ENCODE data around the gene FANK1. TPM values are rescaled to one million over a fixed set of nuclear protein-coding genes. Genes with fewer than 3 reads are reported as not detected.

Gene FANK1
- polyA plus RNA-seq, 1 donor from 2014 or later, result not detected

DNA sequence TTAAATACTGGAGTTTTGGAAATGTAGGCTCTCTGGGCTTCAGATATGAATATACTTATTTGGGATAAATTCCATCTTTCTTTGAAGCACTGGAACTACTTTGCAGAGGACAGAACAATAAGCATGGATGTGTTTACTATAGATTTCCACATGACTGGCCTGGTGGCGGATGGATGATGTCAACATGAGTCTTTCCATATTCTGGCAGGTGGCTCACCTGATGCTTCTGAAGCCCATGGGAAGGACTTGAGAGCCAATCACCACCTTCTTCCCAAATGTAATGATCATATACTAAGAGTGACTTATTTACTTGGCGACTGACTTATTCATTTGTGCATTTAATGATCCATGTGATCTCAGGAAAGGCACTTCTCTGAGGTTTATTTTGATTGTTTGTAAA lies 110.5 kb downstream of the FANK1 start:
- Mint-ChIP-seq H3K4me3 (no peak overlapping the region), H3K9me3 (peaks cover 0 to 2% (median 2%) of the 10 kb centered on the region in 3 donors), H3K36me3 (no peaks in the 10 kb centered on the region), H3K4me1 (peaks cover 0 to 1% (median 0%) of the 10 kb centered on the region in 3 donors), H3K27me3 (peaks cover 2% of the 10 kb centered on the region), H3K27ac (no peak overlapping the region)

DNA sequence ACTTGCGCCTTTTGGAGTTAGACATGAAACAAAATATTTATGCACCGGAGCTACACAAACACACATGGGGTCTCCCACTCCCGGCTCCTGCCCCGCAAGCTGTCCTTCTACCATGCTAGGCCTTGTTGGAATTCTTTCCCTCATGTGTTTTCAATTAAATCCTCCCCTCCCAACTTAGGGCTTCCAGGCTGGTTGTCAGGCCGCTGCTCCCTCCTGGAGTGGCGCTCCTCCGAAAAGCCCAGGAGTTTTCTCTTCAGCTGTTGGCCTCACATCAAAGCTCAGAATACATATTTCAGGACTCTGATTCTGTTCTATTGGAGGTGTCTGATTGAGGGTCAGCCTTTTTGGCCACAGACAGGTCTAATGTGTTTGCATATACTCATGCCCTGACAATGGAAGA lies 113.3 kb downstream of the FANK1 start:
- Mint-ChIP-seq H3K4me1 (peaks cover 0 to 1% (median 1%) of the 10 kb centered on the region in 3 donors), H3K4me3 (no peak overlapping the region), H3K36me3 (no peaks in the 10 kb centered on the region), H3K27me3 (no peaks in the 10 kb centered on the region), H3K27ac (no peak overlapping the region), H3K9me3 (peaks cover 0 to 2% (median 2%) of the 10 kb centered on the region in 3 donors)

- Mint-ChIP-seq H3K9me3 (peaks cover 0 to 2% (median 2%) of the 10 kb centered on the region in 3 donors), H3K27me3 (no peaks in the 10 kb centered on the region), H3K4me3 (no peak overlapping the region), H3K36me3 (no peaks in the 10 kb centered on the region), H3K4me1 (peaks cover 0 to 1% (median 1%) of the 10 kb centered on the region in 3 donors), H3K27ac (peak overlapping the region in 1 of 3 donors; percentile 15)
These were observed 115.6 kb downstream of the FANK1 start for GRCh38 chr10:126011995-126012394.

DNA sequence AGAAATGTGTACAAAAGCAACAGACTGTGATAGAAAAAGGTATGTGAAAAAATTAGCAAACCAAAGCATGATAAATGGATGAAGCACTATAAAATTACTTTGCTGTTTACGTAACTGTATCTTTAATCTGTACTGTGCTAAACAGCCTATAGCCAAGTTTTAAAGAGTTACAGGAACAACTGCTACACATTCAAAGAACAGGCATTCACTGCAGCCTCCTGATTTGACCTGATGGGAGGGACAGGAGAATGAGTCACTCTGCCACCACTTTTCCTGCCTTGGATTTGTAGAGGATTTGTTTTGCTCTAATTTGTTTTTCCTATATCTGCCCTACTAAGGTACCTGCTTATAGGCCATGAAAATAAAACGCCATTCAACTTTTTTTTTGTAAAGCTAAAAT lies 116.1 kb downstream of the FANK1 start:
- peaks cover 0 to 2% (median 2%) of the 10 kb centered on the region in 3 donors for H3K9me3 Mint-ChIP-seq
- H3K27ac Mint-ChIP-seq, result peak overlapping the region in 1 of 3 donors; percentile 15
- no peaks in the 10 kb centered on the region for H3K27me3 Mint-ChIP-seq
- H3K4me3 Mint-ChIP-seq, result no peak overlapping the region
- no peaks in the 10 kb centered on the region for H3K36me3 Mint-ChIP-seq
- peaks cover 0 to 1% (median under 1%) of the 10 kb centered on the region in 3 donors for H3K4me1 Mint-ChIP-seq

GRCh38 chr10:126013489-126014281 lies 117.3 kb downstream of the FANK1 start:
- Mint-ChIP-seq H3K27ac (no peak overlapping the region), H3K9me3 (peaks cover 0 to 2% (median 2%) of the 10 kb centered on the region in 3 donors), H3K27me3 (no peaks in the 10 kb centered on the region), H3K4me3 (no peak overlapping the region), H3K4me1 (peaks cover 0 to 1% (median 0%) of the 10 kb centered on the region in 3 donors), H3K36me3 (peaks cover under 1% of the 10 kb centered on the region)

- Mint-ChIP-seq H3K27me3 (no peaks in the 10 kb centered on the region), H3K27ac (no peak overlapping the region), H3K9me3 (peaks cover 0 to 2% (median 2%) of the 10 kb centered on the region in 3 donors), H3K4me1 (peaks cover 0 to 1% (median 0%) of the 10 kb centered on the region in 3 donors), H3K4me3 (no peak overlapping the region), H3K36me3 (peaks cover 1% of the 10 kb centered on the region)
These were observed 117.9 kb downstream of the FANK1 start for GRCh38 chr10:126014309-126014708.

GRCh38 chr10:126015413-126015812 lies 119.0 kb downstream of the FANK1 start:
- Mint-ChIP-seq H3K4me3 (no peak overlapping the region), H3K4me1 (peaks cover 0 to 1% (median 0%) of the 10 kb centered on the region in 3 donors), H3K9me3 (peaks cover 0 to 2% (median 2%) of the 10 kb centered on the region in 3 donors), H3K27me3 (peaks cover 1% of the 10 kb centered on the region), H3K27ac (no peak overlapping the region), H3K36me3 (peaks cover 1% of the 10 kb centered on the region)

- H3K27me3 Mint-ChIP-seq, result peaks cover 1% of the 10 kb centered on the region
- peaks cover 0 to 1% (median 0%) of the 10 kb centered on the region in 3 donors for H3K4me1 Mint-ChIP-seq
- H3K27ac Mint-ChIP-seq, result no peak overlapping the region
- no peaks in the 10 kb centered on the region for H3K9me3 Mint-ChIP-seq
- peaks cover 1% of the 10 kb centered on the region for H3K36me3 Mint-ChIP-seq
- no peak overlapping the region for H3K4me3 Mint-ChIP-seq
These were observed 119.9 kb downstream of the FANK1 start for GRCh38 chr10:126016156-126016805.

DNA sequence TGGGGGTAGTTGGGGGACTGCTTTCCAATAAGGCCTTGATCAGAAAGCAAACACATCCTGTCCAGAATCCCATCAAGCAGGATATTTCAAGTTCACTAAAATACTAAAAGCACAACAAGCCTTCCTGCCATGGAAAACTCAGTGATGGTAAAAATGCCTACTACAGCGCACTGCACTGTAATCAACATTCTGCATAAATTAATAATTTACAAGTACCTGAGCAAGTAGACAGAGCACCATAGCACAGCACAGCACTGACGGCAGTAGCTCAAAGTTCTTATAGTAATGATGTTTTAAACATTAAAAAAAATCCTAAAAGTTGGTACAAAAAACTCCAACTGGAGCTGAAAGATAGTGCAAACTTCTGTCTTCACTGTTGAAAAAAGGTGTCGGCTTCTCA lies 120.5 kb downstream of the FANK1 start:
- Mint-ChIP-seq H3K27me3 (peaks cover 1% of the 10 kb centered on the region), H3K36me3 (peaks cover 1% of the 10 kb centered on the region), H3K4me1 (peaks cover 0 to 1% (median 0%) of the 10 kb centered on the region in 3 donors), H3K9me3 (no peaks in the 10 kb centered on the region), H3K27ac (no peak overlapping the region), H3K4me3 (no peak overlapping the region)

DNA sequence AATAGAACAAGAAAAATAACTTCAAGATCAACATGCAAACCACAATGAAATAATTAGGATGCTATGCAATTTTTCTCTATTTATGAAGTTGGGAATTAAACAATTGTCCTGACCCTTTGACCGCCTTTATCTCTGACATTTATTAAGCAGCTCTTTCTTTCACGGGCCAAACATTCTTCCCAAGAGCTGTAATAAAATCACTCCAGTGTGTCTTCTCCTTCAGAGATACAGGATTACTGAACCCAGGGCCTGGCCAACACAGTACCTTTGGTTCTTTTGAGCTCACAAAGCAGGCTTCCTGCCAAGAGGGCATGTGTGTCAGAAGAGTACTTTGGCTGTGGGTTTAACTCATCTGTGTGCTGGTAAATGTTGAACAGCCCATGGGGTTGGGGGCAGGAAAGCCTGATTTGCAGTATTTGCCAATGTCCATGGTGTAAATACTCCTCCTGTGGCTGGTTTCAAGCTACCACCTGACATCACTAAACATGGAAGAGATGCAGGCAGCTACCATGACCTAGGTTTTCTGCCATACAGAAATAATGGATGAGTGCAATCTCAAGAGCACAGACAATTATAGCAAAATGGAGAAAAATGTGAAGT lies 121.7 kb downstream of the FANK1 start:
- H3K4me1 Mint-ChIP-seq, result no peaks in the 10 kb centered on the region
- peaks cover 1% of the 10 kb centered on the region for H3K27me3 Mint-ChIP-seq
- peaks cover 1% of the 10 kb centered on the region for H3K36me3 Mint-ChIP-seq
- H3K9me3 Mint-ChIP-seq, result no peaks in the 10 kb centered on the region
- no peak overlapping the region for H3K4me3 Mint-ChIP-seq
- no peak overlapping the region for H3K27ac Mint-ChIP-seq

GRCh38 chr10:126021833-126022500 lies 125.6 kb downstream of the FANK1 start:
- H3K9me3 Mint-ChIP-seq, result peaks cover 0 to 3% (median 0%) of the 10 kb centered on the region in 3 donors
- H3K4me1 Mint-ChIP-seq, result no peaks in the 10 kb centered on the region
- H3K27me3 Mint-ChIP-seq, result peaks cover 1% of the 10 kb centered on the region
- H3K4me3 Mint-ChIP-seq, result no peak overlapping the region
- H3K27ac Mint-ChIP-seq, result no peak overlapping the region
- peaks cover 1% of the 10 kb centered on the region for H3K36me3 Mint-ChIP-seq

DNA sequence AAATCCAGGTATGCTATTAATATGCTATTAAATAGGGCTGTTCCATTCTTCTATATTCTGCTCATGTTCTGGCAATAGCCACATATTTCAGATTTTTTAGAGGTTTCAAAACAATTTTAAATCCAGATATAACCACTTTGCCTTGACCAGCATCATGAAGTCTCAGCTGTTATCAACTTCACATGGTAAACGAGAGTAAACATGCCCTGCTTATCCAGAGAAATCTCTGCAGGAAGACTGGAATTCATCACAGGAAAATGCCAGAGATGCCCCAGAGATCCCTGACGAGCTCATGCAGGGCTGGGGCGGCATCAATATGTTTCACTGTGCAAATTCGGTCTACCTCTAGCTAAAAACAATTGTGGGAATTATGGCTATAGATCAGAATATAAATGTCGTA lies 126.5 kb downstream of the FANK1 start:
- Mint-ChIP-seq H3K4me1 (no peaks in the 10 kb centered on the region), H3K27ac (no peak overlapping the region), H3K36me3 (peaks cover 1% of the 10 kb centered on the region), H3K27me3 (peaks cover 1% of the 10 kb centered on the region), H3K9me3 (peaks cover 0 to 3% (median 0%) of the 10 kb centered on the region in 3 donors), H3K4me3 (no peak overlapping the region)

DNA sequence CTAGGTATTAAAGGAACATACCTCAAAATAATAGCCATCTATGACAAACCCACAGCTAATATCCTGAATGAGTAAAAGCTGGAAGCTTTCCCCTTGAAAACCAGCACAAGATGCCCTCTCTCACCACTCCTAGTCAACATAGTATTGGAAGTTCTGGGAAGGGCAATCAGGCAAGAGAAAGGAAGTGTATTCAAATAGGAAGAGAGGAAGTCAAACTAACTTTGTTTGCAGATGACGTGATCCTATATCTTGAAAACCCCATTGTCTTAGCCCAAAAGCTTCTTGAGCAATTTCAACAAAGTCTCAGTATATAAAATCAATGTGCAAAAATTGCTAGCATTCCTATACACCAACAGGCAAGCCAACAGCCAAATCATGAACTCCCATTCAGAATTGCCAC lies 131.3 kb downstream of the FANK1 start:
- H3K4me3 Mint-ChIP-seq, result no peak overlapping the region
- H3K9me3 Mint-ChIP-seq, result peaks cover 0 to 10% (median 7%) of the 10 kb centered on the region in 3 donors
- no peaks in the 10 kb centered on the region for H3K4me1 Mint-ChIP-seq
- peaks cover 2% of the 10 kb centered on the region for H3K27me3 Mint-ChIP-seq
- H3K36me3 Mint-ChIP-seq, result no peaks in the 10 kb centered on the region
- peak overlapping the region in 1 of 3 donors; percentile 25 for H3K27ac Mint-ChIP-seq

GRCh38 chr10:126029999-126030398 lies 133.6 kb downstream of the FANK1 start:
- H3K36me3 Mint-ChIP-seq, result peaks cover 3% of the 10 kb centered on the region
- H3K4me1 Mint-ChIP-seq, result no peaks in the 10 kb centered on the region
- no peak overlapping the region for H3K27ac Mint-ChIP-seq
- H3K27me3 Mint-ChIP-seq, result peaks cover 2% of the 10 kb centered on the region
- no peak overlapping the region for H3K4me3 Mint-ChIP-seq
- H3K9me3 Mint-ChIP-seq, result peaks cover 3 to 17% (median 10%) of the 10 kb centered on the region in 3 donors

DNA sequence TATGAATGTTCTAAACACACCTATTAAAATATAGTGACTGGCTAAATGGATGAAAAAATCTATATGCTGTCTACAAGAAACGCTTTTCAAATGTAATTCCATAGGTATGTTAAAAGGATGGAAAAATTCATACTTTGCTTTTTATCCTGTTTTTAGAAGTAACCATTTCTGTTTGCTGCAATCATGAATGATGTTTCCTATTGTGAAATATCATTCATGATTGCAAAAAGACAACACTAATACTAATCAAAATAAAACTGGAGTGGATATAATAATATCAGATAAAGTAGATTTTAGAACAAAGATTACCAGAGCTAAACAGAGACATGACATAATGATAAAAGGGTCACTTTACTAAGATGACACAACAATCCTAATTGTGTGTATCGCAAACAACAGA lies 138.2 kb downstream of the FANK1 start:
- H3K27me3 Mint-ChIP-seq, result no peaks in the 10 kb centered on the region
- peak overlapping the region in 1 of 3 donors; percentile 13 for H3K27ac Mint-ChIP-seq
- peaks cover 0 to 11% (median 3%) of the 10 kb centered on the region in 3 donors for H3K9me3 Mint-ChIP-seq
- H3K4me3 Mint-ChIP-seq, result no peak overlapping the region
- peaks cover 14 to 19% (median 15%) of the 10 kb centered on the region in 3 donors for H3K4me1 Mint-ChIP-seq
- H3K36me3 Mint-ChIP-seq, result peaks cover 6% of the 10 kb centered on the region
